Measurements from ENCODE around the gene THOC2.
A peak's percentile ranks its signal among the peaks of the same experiment; 100 is the strongest.
"Not testable (repeated sequence)": the region's sequence is repeated elsewhere in the genome, so short reads cannot be mapped to it uniquely, and the experiment has no call there.

The THOC2 gene

GRCh38 chrX:123732670-123733363 lies at the start of gene THOC2:
Gene THOC2, minus strand, starts transcription at chrX:123733052. Its CDS starts 30 bp downstream, at chrX:123733022.
- DNase-seq = peak; percentile 91

- DNase-seq = not testable (repeated sequence)
Observed at GRCh38 chrX:123781786-123782185, 48.9 kb upstream of the THOC2 start.

- DNase-seq = no peak
Observed at GRCh38 chrX:123779908-123780396, 47.1 kb upstream of the THOC2 start.

- DNase-seq = no peak
Observed at GRCh38 chrX:123773258-123773988, 40.6 kb upstream of the THOC2 start.

- DNase-seq = no peak
Observed at GRCh38 chrX:123771449-123772064, 38.7 kb upstream of the THOC2 start.

GRCh38 chrX:123764967-123765871 lies 32.4 kb upstream of the THOC2 start:
- DNase-seq = peak; percentile 87

GRCh38 chrX:123759849-123760248 lies 27.0 kb upstream of the THOC2 start:
- not testable (repeated sequence) for DNase-seq

- DNase-seq = not testable (repeated sequence)
Observed at GRCh38 chrX:123757794-123758193, 24.9 kb upstream of the THOC2 start.

GRCh38 chrX:123756320-123756719 lies 23.5 kb upstream of the THOC2 start:
- DNase-seq = no peak

GRCh38 chrX:123755107-123755506 lies 22.3 kb upstream of the THOC2 start:
- no peak for DNase-seq

- no peak for DNase-seq
Observed at GRCh38 chrX:123753656-123754350, 21.0 kb upstream of the THOC2 start.

GRCh38 chrX:123749643-123750042 lies 16.8 kb upstream of the THOC2 start:
- no peak for DNase-seq

- no peak for DNase-seq
Observed at GRCh38 chrX:123745511-123745910, 12.7 kb upstream of the THOC2 start.

- no peak for DNase-seq
Observed at GRCh38 chrX:123743312-123743711, 10.5 kb upstream of the THOC2 start.

- no peak for DNase-seq
Observed at GRCh38 chrX:123742440-123742839, 9.6 kb upstream of the THOC2 start.

- DNase-seq = no peak
Observed at GRCh38 chrX:123740536-123740935, 7.7 kb upstream of the THOC2 start.

- DNase-seq = no peak
Observed at GRCh38 chrX:123740006-123740405, 7.2 kb upstream of the THOC2 start.

GRCh38 chrX:123739474-123739873 lies 6.6 kb upstream of the THOC2 start:
- DNase-seq = no peak

- no peak for DNase-seq
Observed at GRCh38 chrX:123738378-123738940, 5.6 kb upstream of the THOC2 start.

GRCh38 chrX:123736333-123736921 lies 3.6 kb upstream of the THOC2 start:
- no peak for DNase-seq

- DNase-seq = not testable (repeated sequence)
Observed at GRCh38 chrX:123735137-123735536, 2.3 kb upstream of the THOC2 start.
